Measurements from ENCODE around the gene CCDC158.

Gene CCDC158

GRCh38 chr4:76406081-76406480, 14.9 kb downstream of the CCDC158 start:
- no peak for DNase-seq (ENCODE audit: extremely low read depth, low read depth)
- no peak for TF ChIP-seq CTCF (IDR thresholded peaks at IDR 0.05; ENCODE audit: low read depth, low read length)

- DNase-seq (ENCODE audit: extremely low read depth, low read depth) = no peak
- TF ChIP-seq CTCF (IDR thresholded peaks at IDR 0.05; ENCODE audit: low read depth, low read length) = no peak
Observed at GRCh38 chr4:76401654-76402053, 19.3 kb downstream of the CCDC158 start.

DNA sequence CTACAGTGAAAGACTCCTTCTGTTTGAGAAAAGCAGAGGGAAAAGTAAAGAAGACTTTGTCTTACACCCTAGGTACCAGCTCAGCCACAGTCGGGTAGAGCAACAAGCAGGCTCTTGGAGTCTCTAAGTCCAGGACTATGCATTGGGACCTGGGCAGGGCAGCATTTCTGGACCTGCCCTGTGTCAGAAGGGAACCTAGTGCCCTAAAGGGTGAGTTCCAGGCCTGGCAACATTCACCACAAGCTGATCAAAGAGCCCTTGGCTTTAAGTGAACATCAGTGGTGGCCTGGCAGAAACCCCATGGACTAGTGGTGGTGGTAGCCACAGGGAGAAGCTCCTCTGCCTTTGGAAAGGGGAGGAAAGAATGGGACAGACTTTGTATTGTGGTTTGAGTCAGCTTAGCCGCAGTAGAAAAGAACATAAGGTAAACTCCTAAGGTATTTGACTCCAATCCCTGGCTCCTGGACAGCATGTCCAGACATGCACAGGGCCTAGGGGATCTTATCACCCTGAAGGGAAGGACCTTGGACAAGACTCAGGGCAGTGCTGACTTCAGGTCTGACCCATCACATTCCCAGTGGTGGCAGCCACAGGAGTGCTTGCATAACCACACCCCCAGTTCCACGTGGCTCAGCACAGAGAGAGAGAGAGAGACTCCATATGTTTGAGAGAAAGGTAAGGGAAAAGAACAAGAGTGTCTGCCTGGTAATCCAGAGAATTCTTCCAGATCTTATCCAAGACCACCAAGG, 32.6 kb downstream of the CCDC158 start:
- TF ChIP-seq CTCF (IDR thresholded peaks at IDR 0.05; ENCODE audit: low read depth, low read length) = no peak
- no peak for DNase-seq (ENCODE audit: extremely low read depth, low read depth)

DNA sequence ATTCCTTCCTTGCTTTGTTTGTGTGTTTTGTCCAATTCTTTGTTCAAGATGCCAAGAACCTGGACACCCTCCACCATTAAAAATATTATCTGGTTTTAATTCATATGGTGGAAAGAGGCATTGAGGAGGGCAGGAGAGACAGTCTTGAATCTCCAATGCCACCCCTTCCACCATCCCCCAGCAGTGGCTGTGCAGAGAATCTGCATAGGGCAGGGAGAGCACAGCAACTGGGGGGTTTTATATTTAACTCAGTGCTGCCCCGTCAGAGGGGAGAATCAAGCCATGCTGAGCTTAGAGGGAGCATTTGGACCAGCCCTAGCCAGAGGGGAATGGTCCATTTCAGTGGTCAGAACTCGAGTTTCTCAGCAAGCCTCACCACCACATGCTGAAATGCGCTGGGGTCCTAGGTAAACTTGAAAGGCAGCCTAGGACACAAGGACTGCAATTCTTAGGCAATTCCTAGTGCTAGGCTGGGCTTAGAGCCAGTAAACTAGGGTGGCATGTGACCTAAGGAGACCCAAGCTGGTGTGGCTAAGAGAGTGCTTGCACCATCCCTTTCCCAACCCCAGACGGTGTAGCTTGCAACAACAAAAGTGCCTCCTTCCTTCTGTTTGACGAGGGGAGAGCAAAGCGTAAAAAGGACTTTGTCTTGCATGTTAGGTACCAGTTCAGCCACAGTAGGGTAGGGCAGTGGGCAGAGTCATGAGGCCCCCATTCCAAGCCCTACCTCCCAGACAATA, 34.2 kb downstream of the CCDC158 start:
- DNase-seq (ENCODE audit: extremely low read depth, low read depth) = no peak
- no peak for TF ChIP-seq CTCF (IDR thresholded peaks at IDR 0.05; ENCODE audit: low read depth, low read length)

- TF ChIP-seq CTCF (IDR thresholded peaks at IDR 0.05; ENCODE audit: low read depth, low read length) = no peak
- DNase-seq (ENCODE audit: extremely low read depth, low read depth) = no peak
Observed at GRCh38 chr4:76385974-76386373, 35.0 kb downstream of the CCDC158 start.

DNA sequence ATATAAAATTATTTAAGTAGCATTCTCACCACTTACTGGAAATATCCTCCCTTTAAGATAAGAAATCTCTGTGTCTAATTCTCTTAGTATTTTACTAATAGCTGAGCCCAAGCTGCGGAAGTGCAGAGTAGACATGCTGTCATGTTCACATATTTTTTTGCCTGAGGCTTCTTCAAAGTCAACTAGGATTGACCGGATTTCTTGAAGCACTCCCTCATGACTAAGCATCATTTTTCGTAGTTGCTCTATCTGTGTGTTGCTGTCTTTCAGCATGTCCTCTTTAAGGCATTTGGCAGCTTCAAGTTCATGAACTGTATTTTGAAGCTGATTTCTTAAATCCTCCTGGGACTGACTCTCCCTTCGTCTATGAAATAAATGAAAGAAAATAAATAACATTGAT, 36.9 kb downstream of the CCDC158 start:
- DNase-seq (ENCODE audit: extremely low read depth, low read depth) = no peak
- no peak for TF ChIP-seq CTCF (IDR thresholded peaks at IDR 0.05; ENCODE audit: low read depth, low read length)

- no peak for TF ChIP-seq CTCF (IDR thresholded peaks at IDR 0.05; ENCODE audit: low read depth, low read length)
Observed at GRCh38 chr4:76383001-76383400, 37.9 kb downstream of the CCDC158 start.

More at GRCh38 chr4:76383001-76383400, 37.9 kb downstream of the CCDC158 start:
- DNase-seq (ENCODE audit: extremely low read depth, low read depth) = no peak

Data from AG09319 (cell line).